Spleen (tissue), 11 donors: ENCODE data around the gene UBR4. TPM values are rescaled to one million over a fixed set of nuclear protein-coding genes. Genes with fewer than 3 reads are reported as not detected.

Experiments used
- DNase-seq: peaks from one replicate; pipeline ENCODE4 v3.0.0-alpha.2; 2020
- H3K27ac ChIP-seq, 8 donors: fragments of 200-600 bp; sonication (generic) in 7 of 8; 1 replicate in 4 of 8; 2 replicates in 4 of 8; pipeline versions ENCODE4 v1.5.0 to v1.8.0; 2016 to 2021; ENCODE audit warnings: inconsistent platforms in 4 of 8, mild to moderate bottlenecking in 4 of 8, moderate library complexity in 1 of 8
- H3K27me3 ChIP-seq, 7 donors: fragments of 200-600 bp; sonication (generic) in 6 of 7; replicated peaks in 1 of 7; 1 replicate in 4 of 7; 2 replicates in 3 of 7; pipeline versions ENCODE4 v1.5.0 to v1.8.0; 2016 to 2021; ENCODE audit warnings: inconsistent platforms in 3 of 7, mild to moderate bottlenecking in 1 of 7
- H3K36me3 ChIP-seq, 6 donors: fragments of 200-600 bp; sonication (generic) in 5 of 6; 1 replicate in 4 of 6; 2 replicates in 2 of 6; pipeline versions ENCODE4 v1.5.0 to v1.8.0; 2016 to 2021; ENCODE audit warnings: inconsistent platforms in 2 of 6
- H3K4me1 ChIP-seq, 6 donors: fragments of 200-600 bp; sonication (generic) in 5 of 6; 1 replicate in 3 of 6; 2 replicates in 3 of 6; pipeline versions ENCODE4 v1.5.0 to v1.8.0; 2016 to 2021; ENCODE audit warnings: inconsistent platforms in 3 of 6
- H3K4me3 ChIP-seq, 8 donors: fragments of 200-600 bp; sonication (generic) in 7 of 8; 1 replicate in 4 of 8; 2 replicates in 4 of 8; pipeline versions ENCODE4 v1.5.0 to v1.8.0; 2016 to 2021; ENCODE audit warnings: inconsistent platforms in 4 of 8, mild to moderate bottlenecking in 4 of 8, moderate library complexity in 2 of 8
- H3K9me3 ChIP-seq, 8 donors: fragments of 200-600 bp; sonication (generic) in 7 of 8; 1 replicate in 4 of 8; 2 replicates in 4 of 8; pipeline versions ENCODE4 v1.5.0 to v1.8.0; 2016 to 2021; ENCODE audit warnings: inconsistent platforms in 4 of 8
- CTCF ChIP-seq, 11 experiments: fragments of 200-600 bp in 7 of 11; fragments of 450-650 bp in 4 of 11; sonication (generic) in 4 of 11; IDR thresholded peaks in 8 of 11; conservative IDR thresholded peaks in 3 of 11; 1 replicate in 7 of 11; 2 replicates in 4 of 11; pipeline versions ENCODE4 v1.4.0 to v1.8.0; 2016 to 2021; ENCODE audit warnings: antibody characterized with exemption in 11 of 11, inconsistent platforms in 4 of 11, mild to moderate bottlenecking in 1 of 11
- POLR2A ChIP-seq, 3 donors: fragments of 450-650 bp; IDR thresholded peaks; one replicate each; pipeline ENCODE4 v1.5.1; 2017; ENCODE audit warnings: antibody characterized with exemption in 3 of 3, mild to moderate bottlenecking in 1 of 3
- POLR2AphosphoS5 ChIP-seq, 3 donors: sonication (generic); formaldehyde crosslinking; IDR thresholded peaks; one replicate each; pipeline ENCODE4 v1.5.1; 2017; ENCODE audit warnings: antibody characterized with exemption in 3 of 3
- WGBS, 5 donors: extraction: QIAGEN DNeasy Blood & Tissue Kit in 3 of 5; methylation state at CpG; one replicate each; pipeline versions ENCODE4 v1.1.5 to v1.1.7; 2013 to 2018; 5-methylcytosine and 5-hydroxymethylcytosine counted together
- intact Hi-C: fragments of 100-400 bp; cut with DNase I; formaldehyde crosslinking; loops from one replicate; pipeline ENCODE4 v1.15.0; 2023; ENCODE audit warnings: low total_unique reads
- polyA plus RNA-seq, 3 donors: library from polyadenylated mRNA; stranded (reverse); fragments of 200-250 nt; gene quantifications; one replicate each; pipeline ENCODE4 v1.2.1, GENCODE V29; 2013
- total RNA-seq, 7 donors: library from RNA; depleted of rRNA in 3 of 7; stranded (reverse); fragments of >200 nt in 3 of 7; fragmentation: NEBNext Ultra II Directional in 4 of 7; extraction: Animal tissue kit (Norgen Biotek cat#: 25700) in 4 of 7; gene quantifications; one replicate each; pipeline versions ENCODE4 v1.1.0 to v1.2.1, GENCODE V29; 2016 to 2021
- donor health status: healthy with polysubstance abuse.
- donor health status: DM: no; HTN: no; CAD: no; lungs with moderate emphysema.
- donor health status: DM: no; HTN: no; CAD: no.
- donor health status: Bipolar disorder and iron deficiency.
- donor health status: healthy.
- donor health status: DM: no; HTN: no; CAD: no.
- donor health status: DM: yes; HTN: yes; CAD: no.

The UBR4 gene
- total and polyA plus RNA-seq, 10 donors: 72.5 to 184 (median 149) TPM

GRCh38 chr1:19122668-19123067 is 87.4 kb downstream of the UBR4 start:
- TF ChIP-seq POLR2A (IDR thresholded peaks at IDR 0.05) (no peak), POLR2AphosphoS5 (IDR thresholded peaks at IDR 0.05) (no peak), CTCF (IDR thresholded peaks at IDR 0.05 in 8 of 11, conservative IDR thresholded peaks at IDR 0.05 in 3 of 11) (no peak)
- Histone ChIP-seq H3K4me3 (no peak overlapping the region), H3K36me3 (peaks cover 5 to 100% (median 99%) of the 10 kb centered on the region in 6 donors), H3K4me1 (peaks cover 0 to 57% (median 19%) of the 10 kb centered on the region in 6 donors), H3K9me3 (no peaks in the 10 kb centered on the region), H3K27ac (no peak overlapping the region), H3K27me3 (no peaks in the 10 kb centered on the region)
- no peak for DNase-seq
- intact Hi-C loops: no loop called here
- 83 to 95% (median 91%) methylated on average over 10 of the region's 10 CpGs for WGBS, 5 donors

- Histone ChIP-seq H3K4me1 (peaks cover 0 to 59% (median 21%) of the 10 kb centered on the region in 6 donors), H3K9me3 (no peaks in the 10 kb centered on the region), H3K27me3 (no peaks in the 10 kb centered on the region), H3K36me3 (peaks cover 13 to 100% (median 99%) of the 10 kb centered on the region in 6 donors), H3K4me3 (no peak overlapping the region), H3K27ac (peak overlapping the region in 2 of 8 donors; percentile 1 to 11)
- 47 to 74% (median 68%) methylated on average over 7 of the region's 7 CpGs for WGBS, 5 donors
- peak in 1 of 3 donors; percentile 54 for TF ChIP-seq POLR2AphosphoS5 (IDR thresholded peaks at IDR 0.05)
- no peak for TF ChIP-seq CTCF (IDR thresholded peaks at IDR 0.05 in 8 of 11, conservative IDR thresholded peaks at IDR 0.05 in 3 of 11)
- intact Hi-C loops: no loop called here
- DNase-seq: no peak
Observed at GRCh38 chr1:19121192-19121591, 88.9 kb downstream of the UBR4 start.

- TF ChIP-seq CTCF (IDR thresholded peaks at IDR 0.05 in 8 of 11, conservative IDR thresholded peaks at IDR 0.05 in 3 of 11): no peak
- TF ChIP-seq POLR2AphosphoS5 (IDR thresholded peaks at IDR 0.05): no peak
- no peak for TF ChIP-seq POLR2A (IDR thresholded peaks at IDR 0.05)
- peaks cover 0 to 64% (median 23%) of the 10 kb centered on the region in 6 donors for H3K4me1 ChIP-seq
- peak overlapping the region in 1 of 8 donors; percentile 1 for H3K27ac ChIP-seq
- no peak overlapping the region for H3K4me3 ChIP-seq
- intact Hi-C loops: no loop called here
- 81 to 93% (median 88%) methylated on average over 7 of the region's 7 CpGs for WGBS, 5 donors
- H3K27me3 ChIP-seq: no peaks in the 10 kb centered on the region
- H3K9me3 ChIP-seq: no peaks in the 10 kb centered on the region
- H3K36me3 ChIP-seq: peaks cover 13 to 100% (median 99%) of the 10 kb centered on the region in 6 donors
- DNase-seq: no peak
Observed at GRCh38 chr1:19120070-19120469, 90.0 kb downstream of the UBR4 start.

GRCh38 chr1:19115082-19115808 is 94.8 kb downstream of the UBR4 start:
- 82 to 91% (median 87%) methylated on average over 6 of the region's 6 CpGs for WGBS, 5 donors
- Histone ChIP-seq H3K4me1 (peaks cover 0 to 17% (median 0%) of the 10 kb centered on the region in 6 donors), H3K9me3 (no peaks in the 10 kb centered on the region), H3K4me3 (no peak overlapping the region), H3K27me3 (no peaks in the 10 kb centered on the region), H3K36me3 (peaks cover 28 to 100% (median 100%) of the 10 kb centered on the region in 6 donors), H3K27ac (no peak overlapping the region)
- no peak for DNase-seq
- intact Hi-C loops: no loop called here
- no peak for TF ChIP-seq CTCF (IDR thresholded peaks at IDR 0.05 in 8 of 11, conservative IDR thresholded peaks at IDR 0.05 in 3 of 11)
- TF ChIP-seq POLR2A (IDR thresholded peaks at IDR 0.05): no peak
- no peak for TF ChIP-seq POLR2AphosphoS5 (IDR thresholded peaks at IDR 0.05)
